HCT116 (cell line): Measurements from ENCODE around the gene SCGB3A2.

Experiments used
- CBX3 ChIP-seq: IDR thresholded peaks from 2 replicates; pipeline ENCODE4 v1.6.1; 2012; ENCODE audit warnings: low read depth
- CEBPB ChIP-seq: IDR thresholded peaks from 2 replicates; pipeline ENCODE4 v1.6.1; 2012; ENCODE audit warnings: low read depth
- EGR1 ChIP-seq: IDR thresholded peaks from 2 replicates; pipeline ENCODE4 v1.6.1; 2012; ENCODE audit warnings: low read depth
- ELF1 ChIP-seq: IDR thresholded peaks from 2 replicates; pipeline ENCODE4 v1.6.1; 2012; ENCODE audit warnings: low read depth, borderline replicate concordance
- EZH2 ChIP-seq: fragments of 200-600 bp; sonication (generic); IDR thresholded peaks from 2 replicates; pipeline ENCODE4 v1.6.1; 2017; ENCODE audit warnings: antibody characterized with exemption, mixed run types
- EZH2phosphoT487 ChIP-seq: fragments of 200-600 bp; IDR thresholded peaks from 2 replicates; pipeline ENCODE4 v1.6.1; 2018; ENCODE audit warnings: antibody characterized with exemption, borderline replicate concordance
- POLR2A ChIP-seq: IDR thresholded peaks from 2 replicates; pipeline ENCODE4 v1.7.0; 2011; ENCODE audit warnings: borderline replicate concordance; ENCODE audit not compliant: insufficient read depth, insufficient read length; ENCODE audit errors: extremely low read depth
- POLR2AphosphoS5 ChIP-seq: IDR thresholded peaks from 2 replicates; pipeline ENCODE4 v1.6.1; 2011; ENCODE audit warnings: mild to moderate bottlenecking, low read depth, low read length, moderate library complexity
- RAD21 ChIP-seq: IDR thresholded peaks from 2 replicates; pipeline ENCODE4 v1.6.1; 2012; ENCODE audit warnings: low read depth, mild to moderate bottlenecking
- SP1 ChIP-seq: IDR thresholded peaks from 2 replicates; pipeline ENCODE4 v1.6.1; 2012; ENCODE audit warnings: low read depth
- TCF7L2 ChIP-seq: IDR thresholded peaks from 2 replicates; pipeline ENCODE4 v1.7.0; 2011; ENCODE audit warnings: borderline replicate concordance, inconsistent platforms; ENCODE audit not compliant: insufficient read depth, insufficient read length; ENCODE audit errors: extremely low read depth
- ZNF274 ChIP-seq: fragments of 200-500 bp; sonication (Bioruptor generic); IDR thresholded peaks from 2 replicates; pipeline ENCODE4 v1.6.1; 2014; ENCODE audit warnings: mild to moderate bottlenecking, low read depth, low read length, inconsistent platforms
- TF ChIP-seq, protein P1 (sequence below), 3 experiments: fragments of 200-600 bp in 1 of 3; sonication (generic) in 1 of 3; IDR thresholded peaks in 2 of 3; conservative IDR thresholded peaks in 1 of 3; 2 replicates each; pipeline ENCODE4 v1.5.1; 2012 to 2017; ENCODE audit warnings: low read depth in 2 of 3, low read length in 2 of 3, antibody characterized with exemption in 1 of 3, borderline replicate concordance in 1 of 3, control low read depth in 1 of 3, mild to moderate bottlenecking in 1 of 3, mixed read lengths in 1 of 3, mixed run types in 1 of 3, moderate library complexity in 1 of 3; ENCODE audit not compliant: insufficient read depth in 1 of 3

DNA sequence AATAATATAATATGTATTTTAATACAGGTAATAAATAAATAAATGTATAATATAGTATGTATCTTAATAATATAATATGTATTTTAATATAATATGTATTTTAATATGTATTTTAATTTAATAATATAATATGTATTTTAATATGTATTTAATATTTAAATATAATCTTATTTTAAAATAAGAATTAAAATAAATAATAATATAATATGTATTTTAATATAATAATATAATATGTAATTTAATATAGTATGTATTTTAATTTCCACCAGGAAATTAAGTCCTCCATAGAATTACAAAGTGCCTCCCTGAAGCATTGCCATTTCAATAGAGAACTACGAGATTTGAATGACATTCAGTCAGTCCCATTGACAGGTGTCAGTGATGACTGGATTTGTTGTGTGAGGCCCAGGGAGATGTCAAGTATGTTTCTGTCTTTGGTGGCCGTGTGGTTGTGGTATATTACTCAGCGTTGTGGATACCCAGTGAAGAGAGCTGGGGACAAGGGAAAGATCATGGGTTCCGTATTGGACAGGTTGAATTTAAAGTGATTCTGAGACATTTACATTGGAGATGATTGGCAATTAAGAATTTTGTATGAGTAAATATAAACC lies 42.0 kb downstream of the SCGB3A2 start:
- no peak for TF ChIP-seq EZH2phosphoT487
- TF ChIP-seq, protein P1, sequence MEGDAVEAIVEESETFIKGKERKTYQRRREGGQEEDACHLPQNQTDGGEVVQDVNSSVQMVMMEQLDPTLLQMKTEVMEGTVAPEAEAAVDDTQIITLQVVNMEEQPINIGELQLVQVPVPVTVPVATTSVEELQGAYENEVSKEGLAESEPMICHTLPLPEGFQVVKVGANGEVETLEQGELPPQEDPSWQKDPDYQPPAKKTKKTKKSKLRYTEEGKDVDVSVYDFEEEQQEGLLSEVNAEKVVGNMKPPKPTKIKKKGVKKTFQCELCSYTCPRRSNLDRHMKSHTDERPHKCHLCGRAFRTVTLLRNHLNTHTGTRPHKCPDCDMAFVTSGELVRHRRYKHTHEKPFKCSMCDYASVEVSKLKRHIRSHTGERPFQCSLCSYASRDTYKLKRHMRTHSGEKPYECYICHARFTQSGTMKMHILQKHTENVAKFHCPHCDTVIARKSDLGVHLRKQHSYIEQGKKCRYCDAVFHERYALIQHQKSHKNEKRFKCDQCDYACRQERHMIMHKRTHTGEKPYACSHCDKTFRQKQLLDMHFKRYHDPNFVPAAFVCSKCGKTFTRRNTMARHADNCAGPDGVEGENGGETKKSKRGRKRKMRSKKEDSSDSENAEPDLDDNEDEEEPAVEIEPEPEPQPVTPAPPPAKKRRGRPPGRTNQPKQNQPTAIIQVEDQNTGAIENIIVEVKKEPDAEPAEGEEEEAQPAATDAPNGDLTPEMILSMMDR (IDR thresholded peaks at IDR 0.05 in 2 of 3, conservative IDR thresholded peaks at IDR 0.05 in 1 of 3; ENCODE audit: borderline replicate concordance in 1 of 3, insufficient read depth in 1 of 3, low read depth in 2 of 3, low read length in 2 of 3): no peak
- no peak for TF ChIP-seq EZH2
- no peak for TF ChIP-seq ELF1
- no peak for TF ChIP-seq POLR2A
- TF ChIP-seq ZNF274: no peak
- TF ChIP-seq RAD21: no peak
- TF ChIP-seq TCF7L2: no peak
- TF ChIP-seq CEBPB: no peak
- TF ChIP-seq EGR1: no peak
- no peak for TF ChIP-seq POLR2AphosphoS5
- no peak for TF ChIP-seq SP1
- TF ChIP-seq CBX3: no peak
